ENCODE data around the gene NUP62. TPM values are rescaled to one million over a fixed set of nuclear protein-coding genes. Genes with fewer than 3 reads are reported as not detected.

NUP62 gene
- total and polyA plus RNA-seq, 2 of the 8 experiments (the other 6 are each of a cell fraction or from before 2014, with no cell fraction given) = 50.0 to 107 TPM

DNA sequence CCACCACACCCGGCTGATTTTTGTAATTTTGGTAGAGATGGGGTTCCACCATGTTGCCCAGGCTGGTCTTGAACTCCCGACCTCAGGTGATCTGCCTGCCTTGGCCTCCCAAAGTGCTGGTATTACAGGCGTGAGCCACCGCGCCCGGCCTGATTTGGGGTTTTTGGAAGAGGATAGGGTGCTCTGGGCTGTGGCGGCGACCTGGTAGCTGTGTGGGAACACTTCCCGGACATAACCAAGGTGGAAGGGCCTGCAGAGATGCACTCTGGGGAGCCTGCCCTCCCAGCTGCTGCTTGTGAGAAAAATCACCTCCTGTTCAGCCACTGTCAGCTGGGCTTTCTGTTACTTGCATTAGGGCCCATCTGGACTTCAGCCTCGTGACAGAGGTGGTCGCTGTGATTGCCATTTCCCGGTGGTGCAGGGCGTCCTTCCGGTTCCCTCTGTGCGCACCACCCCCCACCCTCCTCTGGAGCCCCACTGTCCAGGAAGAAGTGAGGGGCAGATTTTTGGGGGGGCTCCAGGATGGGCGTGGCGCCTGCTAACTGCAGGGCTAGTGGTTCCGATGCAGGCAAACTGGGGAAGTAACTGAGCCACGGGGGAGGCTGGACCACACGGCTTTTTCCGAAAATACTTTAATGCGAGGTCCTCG, 40.1 kb downstream of the NUP62 start (continued):
- no peak for TF ChIP-seq BCL11A (IDR thresholded peaks at IDR 0.05; ENCODE audit: low read depth in 2 of 2, low read length in 2 of 2)

All from H1 (cell line).